Hematopoietic multipotent progenitor cell treated with erythropoietin and hydrocortisone succinate and interleukin-3 and kit ligand, for 8 days (in vitro differentiated cells): ENCODE data around the gene MAP7.

Experiments
- DNase-seq: peaks from one replicate; pipeline ENCODE4 v3.0.0-alpha.2; 2015

The MAP7 gene

DNA sequence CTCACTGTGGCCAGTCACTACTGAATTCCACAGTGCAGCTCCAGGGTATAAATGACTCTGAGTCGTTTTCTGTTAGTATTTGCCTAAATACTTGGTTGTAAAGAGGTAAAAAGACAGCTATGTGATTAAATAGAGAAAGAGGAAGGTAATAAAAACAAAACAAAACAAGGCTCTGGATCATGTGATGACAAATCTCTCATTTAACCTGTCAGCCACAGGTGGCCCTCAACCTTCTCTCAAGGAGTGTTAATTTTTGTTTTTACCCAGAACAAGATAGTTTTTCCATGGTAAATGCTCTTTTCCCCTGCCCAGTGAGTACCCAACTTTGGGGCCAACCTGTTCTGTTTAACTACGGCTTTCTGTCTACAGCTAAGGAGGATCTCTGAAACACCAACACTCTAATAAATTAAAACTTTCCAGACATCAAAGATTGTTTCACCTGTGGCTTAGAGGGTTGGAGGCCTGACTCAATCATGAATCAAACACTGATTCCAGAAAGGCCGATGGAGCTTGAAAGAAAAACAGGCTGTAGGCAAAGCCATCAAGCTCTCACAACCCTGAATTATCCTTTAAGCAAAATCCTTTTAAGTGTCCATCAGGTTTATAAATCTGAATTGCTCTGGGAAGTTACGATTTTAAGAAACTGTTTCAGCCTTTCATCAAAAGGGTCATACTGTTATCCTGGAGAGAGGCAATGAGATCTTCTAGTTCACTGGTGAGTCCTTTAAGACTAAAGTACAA lies 179.1 kb downstream of the MAP7 start:
- DNase-seq: no peak

DNA sequence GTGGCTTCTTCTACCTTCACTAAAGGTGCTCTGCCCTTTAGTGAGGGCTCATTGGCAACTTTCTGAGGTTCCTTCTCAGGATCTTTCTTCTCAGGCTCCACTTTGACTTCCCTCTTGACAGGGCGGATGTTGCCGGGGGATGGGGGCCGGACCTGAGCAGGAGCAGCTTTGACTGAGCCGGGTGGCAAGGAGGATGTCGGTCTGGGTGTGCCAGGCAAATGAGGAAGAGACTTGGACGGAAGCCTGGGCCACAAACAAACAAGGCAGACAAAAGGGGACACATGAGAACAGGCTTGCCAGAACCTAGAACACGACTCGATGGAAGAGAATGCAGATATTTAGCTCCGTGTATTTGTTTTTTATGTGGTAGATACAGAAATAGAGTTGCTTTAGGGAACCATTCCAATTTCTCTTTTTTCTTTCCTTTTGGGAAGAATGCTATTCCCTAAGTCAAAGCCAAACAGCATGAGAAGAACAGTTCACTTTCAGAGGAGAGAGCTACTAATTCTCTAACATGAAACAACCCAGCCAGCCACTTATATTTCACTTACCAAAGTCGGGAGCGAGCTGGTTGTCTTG lies 184.4 kb downstream of the MAP7 start:
- peak; percentile 60 for DNase-seq

DNA sequence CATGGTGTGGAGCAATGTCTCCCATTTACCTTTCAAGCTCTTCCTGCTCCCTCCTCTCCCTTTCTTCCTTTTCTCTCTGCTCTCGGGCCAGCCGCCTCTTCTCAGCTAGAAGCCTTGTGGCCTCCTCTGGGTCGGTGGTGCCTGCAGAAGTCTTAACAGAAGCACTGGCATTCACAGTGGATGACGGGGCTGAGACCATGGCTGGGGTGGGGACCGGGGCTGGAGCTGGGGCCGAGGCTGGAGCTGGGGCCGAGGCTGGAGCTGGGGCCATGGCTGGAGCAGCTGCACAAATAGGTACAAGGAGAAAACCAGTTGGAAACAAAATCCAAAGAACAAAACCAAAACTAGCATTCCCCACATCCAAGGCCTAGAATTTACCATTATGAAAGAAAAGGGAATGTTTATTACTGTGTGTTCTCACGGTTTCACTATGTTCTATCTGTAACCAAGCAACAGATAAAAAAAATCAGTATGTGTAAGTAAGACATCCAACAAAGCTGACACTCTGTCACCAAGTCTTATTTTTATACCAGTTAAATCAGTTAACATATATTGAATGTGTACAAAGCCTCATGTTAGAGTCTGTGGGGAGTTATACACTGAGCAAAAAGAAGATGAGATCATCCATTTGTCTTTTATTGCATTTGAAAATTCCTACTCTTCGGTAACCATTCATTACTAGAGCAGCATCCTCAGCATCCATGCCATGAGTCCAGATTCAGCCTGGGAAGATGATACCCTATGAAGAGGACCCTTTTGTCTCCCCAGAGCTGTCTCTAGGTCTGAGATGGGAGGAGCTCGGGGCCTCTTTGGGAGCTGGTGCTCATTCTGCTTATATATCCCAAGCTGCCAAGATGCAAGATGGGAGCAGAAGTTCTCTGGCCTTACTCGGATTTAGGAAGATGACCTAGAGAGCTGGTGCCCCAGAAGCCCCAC lies 187.5 kb downstream of the MAP7 start:
- DNase-seq: no peak

DNA sequence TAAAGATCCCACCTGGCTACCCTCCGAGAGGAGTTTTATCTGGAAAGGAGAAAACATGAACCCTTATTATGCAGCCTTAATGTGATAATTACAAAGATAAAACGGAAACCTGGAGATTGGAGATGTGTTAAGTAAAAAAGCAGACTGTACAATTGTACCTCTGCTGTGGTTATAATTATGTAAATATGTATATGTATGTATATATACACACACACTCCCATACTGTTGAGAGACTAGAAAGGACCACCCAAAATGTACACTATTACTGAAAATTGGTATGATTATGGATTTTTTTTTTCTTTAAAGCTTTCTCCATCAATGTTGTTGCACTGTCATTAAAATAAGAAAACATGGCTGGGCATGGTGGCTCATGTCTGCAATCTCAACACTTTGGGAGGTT lies 188.4 kb downstream of the MAP7 start:
- DNase-seq: no peak

DNA sequence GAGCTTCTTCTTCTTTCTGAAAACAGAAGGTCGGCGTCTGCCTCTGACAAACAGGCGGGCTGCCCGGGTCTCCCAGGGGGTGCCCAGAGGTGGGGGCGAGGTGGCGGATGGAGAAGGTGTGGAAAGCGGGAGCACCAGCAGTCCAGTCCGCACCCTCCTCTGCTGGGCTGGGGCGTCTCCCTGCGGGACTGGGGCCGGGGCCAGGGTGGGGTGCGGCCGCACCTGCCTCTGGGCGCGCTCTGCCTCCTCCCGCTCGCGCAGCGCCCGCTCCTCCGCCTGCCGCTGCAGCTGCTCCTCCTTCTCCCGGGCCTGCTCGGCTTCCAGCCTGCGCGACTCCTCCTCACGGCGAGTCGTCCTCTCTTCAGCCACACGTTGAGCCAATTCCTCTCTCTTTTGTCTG lies 189.4 kb downstream of the MAP7 start:
- DNase-seq: no peak

DNA sequence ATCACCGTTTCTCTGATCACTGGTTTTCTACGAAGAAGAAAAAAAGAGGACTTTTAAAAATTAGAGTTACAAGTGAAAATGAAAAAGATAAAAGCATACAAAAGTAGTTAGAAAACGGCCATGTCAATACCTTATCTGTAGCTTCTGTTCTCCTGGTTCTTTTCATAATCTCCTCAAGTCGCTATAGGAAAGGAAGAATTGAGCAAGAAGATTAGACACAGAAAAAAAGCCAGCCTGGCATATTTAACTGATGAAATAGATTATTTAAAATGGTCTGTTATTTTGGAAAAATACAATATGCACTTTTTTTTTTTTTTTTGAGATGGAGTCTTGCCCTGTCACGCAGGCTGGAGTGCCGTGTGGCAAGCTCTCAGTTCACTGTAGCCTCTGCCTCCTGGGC lies 190.4 kb downstream of the MAP7 start:
- DNase-seq: peak; percentile 76

DNA sequence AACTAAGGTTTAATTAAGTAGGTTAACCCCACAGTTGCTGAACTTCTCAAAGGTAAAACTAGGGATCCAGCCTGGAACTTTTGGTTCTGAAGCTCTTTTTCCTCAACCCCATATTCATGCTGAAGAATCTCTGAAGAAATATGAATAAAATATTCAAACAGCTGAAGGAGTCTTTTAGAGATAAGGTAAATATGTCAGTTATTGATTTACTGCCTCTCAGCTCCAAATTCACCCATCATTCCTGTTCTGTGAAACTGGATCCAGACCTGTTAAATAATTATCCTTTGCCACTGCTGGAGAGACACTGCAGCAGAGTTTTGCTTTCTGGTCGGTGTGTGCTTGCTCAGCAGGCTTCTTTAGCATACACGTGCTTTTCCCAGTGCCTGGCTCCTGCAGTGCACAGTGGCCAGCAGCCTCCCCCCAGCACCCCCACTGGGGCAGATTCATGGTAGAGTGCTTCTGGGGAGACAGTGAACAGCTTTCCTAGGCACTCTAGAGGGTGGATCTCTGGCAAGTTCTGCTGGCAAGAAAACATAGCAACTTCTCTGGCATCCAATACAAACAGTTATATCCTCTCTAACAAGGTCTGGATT lies 198.6 kb downstream of the MAP7 start:
- DNase-seq: no peak

DNA sequence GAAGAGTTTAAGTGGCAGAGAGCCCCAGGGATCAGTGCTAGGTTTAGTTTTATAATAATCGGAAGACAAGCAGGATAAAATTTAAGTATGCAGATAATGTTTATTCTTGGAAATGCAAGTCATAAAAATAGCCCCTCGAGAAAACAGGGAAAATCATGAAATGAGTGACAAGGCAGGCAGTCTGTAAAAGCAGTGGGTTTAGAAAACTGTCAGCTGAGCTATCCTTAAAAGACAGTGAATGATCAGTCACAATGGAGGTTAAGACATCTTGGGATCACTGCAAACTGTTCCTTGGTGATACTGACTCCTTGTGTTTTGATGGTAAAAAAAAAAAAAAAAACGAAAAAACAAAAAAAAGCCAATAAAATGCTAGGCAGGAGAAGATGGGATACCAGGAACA lies 199.3 kb downstream of the MAP7 start:
- DNase-seq: no peak

DNA sequence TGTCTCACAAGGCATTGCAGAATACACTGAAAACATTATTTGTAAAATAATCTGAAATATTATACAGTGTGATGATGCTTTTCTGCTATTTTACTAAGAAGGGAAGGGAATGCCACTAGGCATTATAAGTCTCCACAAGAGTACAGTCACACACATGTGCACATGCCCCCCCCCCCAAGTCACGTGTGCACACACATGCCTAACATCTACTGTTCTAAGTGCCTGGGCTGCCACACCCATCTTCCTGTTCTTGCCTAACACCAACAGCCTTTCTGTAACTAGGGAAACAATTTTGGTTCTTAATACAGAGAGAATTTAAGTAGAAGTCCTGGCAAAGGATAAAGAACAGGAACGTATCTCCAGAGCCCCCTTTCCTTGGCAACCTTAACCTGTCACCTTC lies 202.4 kb downstream of the MAP7 start:
- no peak for DNase-seq

DNA sequence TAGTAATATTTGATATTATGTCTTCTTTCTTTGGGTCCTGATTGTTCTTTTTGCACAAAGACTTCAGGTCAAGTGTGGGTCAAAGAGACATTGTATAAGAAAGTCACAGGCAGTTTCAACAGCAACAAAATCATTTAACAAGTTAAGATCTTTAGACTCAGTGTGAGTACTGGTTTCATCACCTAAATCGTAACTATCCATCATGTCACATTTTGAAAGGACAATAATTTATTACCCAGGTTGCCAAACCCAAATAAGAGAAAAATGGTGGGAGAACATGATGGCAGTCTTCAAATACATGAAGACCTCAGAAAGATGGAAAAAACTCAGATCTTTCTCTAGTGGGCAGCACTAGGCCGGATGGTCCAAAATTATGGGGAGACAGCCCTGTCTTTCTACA lies 205.1 kb downstream of the MAP7 start:
- no peak for DNase-seq

DNA sequence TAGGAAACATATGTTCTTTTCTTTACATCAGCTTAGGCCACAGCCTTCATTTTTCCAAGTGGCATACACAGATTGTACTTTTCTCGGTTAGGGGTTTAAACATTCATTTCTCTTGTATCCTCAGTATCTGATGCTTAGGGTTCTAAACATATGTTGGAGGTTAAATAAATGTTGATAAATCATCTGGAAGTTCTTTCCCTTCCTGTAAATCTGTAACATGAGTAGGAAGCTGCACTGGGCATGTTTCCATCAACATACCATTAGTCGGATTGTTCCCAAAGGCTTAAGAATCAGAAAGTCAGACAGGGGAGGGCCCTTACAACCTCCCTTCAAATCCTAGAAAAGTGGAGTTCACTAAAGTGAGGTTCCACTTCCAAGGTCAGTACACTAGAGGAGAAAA lies 205.8 kb downstream of the MAP7 start:
- DNase-seq: no peak

DNA sequence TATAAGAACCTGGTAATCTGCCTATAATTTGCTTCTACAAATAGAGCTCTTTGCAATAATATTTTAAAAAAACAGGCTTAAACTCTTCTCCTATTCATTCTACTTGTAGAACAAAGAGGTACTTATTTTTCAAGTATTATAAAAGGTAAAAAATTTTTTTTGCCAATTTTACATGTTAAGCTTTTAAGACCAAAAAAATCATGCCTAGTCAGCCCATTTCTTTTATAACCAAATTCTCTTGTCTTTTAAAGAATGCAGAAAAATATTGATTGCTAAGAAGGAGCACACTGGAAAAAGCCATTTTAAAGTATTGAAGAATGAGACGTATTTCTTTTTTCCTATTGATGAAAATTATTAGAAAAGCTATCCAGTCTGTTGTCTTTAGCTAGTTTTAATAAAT lies 206.5 kb downstream of the MAP7 start:
- DNase-seq: no peak

DNA sequence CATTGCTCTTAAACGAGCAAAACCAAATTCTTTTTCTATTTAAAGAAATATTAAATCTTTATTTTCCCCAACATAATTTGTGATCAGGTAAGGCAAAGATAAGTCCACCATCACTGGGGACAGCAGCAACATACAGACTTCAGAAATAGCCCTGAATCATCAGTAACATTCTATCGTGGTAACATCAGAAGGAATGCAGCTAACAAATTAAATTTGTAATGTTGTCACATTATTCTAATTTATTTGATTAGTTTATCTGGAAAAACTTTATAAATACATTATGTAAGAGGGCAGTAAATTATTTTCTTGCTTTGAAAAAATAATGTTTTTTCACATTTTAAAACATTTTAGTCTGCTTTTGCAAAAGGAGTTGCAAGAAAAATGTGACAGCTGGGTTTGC lies 206.9 kb downstream of the MAP7 start:
- DNase-seq: no peak

DNA sequence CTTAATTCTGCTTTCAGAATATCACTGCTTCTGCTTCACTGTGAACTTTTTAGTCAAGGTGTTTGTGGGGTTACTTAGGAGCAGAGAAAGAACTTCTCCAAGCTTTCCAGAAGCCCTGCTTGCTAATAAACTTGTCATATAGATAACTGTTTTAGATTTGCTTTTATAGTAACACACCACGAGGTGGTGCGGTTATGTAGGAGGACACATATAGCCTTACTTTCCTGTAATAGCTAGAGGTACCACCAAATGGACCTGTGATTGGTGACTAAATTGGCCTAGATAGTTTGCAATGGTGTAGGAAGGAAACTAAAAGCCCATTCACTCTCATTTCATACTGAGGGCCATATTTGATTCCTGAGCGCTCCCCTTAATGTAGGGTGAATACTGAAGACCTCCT lies 208.3 kb downstream of the MAP7 start:
- DNase-seq: no peak

DNA sequence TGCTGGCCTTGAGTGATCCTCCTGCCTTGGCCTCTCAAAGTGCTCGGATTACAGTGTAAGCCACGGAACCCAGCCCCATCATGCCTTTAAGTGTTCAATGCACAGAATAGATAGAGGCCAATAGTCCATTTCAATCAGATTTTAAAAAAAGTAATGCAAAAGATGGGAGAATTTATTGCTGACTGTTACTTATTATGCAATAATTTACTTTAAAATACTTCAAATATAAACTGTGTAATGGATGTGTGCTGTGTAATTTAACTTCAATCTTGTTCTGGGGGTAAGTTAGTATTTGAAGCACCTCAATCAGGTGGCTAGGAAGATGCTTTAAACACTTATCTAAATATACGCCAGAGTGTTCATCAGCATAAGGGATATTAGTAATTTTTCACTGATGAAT lies 208.9 kb downstream of the MAP7 start:
- no peak for DNase-seq

DNA sequence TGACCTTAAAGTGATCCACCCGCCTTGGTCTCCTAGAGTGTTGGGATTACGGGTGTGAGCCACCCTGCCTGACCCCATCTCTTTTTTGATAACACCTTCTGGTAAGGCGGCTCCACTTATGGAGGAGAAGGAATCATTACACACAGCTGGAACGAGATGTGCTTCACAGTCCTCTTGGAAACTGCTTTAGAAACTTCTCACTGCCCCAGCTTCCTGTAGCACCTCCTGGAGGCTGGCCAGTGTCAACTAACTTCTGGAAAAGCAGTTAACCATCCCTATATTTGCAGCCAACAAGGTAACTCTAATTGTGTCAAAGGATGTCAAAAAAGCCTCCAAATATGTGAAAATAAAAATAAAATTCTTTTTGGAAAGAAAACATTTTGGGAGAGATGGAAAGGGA lies 211.7 kb downstream of the MAP7 start:
- DNase-seq: peak; percentile 21

DNA sequence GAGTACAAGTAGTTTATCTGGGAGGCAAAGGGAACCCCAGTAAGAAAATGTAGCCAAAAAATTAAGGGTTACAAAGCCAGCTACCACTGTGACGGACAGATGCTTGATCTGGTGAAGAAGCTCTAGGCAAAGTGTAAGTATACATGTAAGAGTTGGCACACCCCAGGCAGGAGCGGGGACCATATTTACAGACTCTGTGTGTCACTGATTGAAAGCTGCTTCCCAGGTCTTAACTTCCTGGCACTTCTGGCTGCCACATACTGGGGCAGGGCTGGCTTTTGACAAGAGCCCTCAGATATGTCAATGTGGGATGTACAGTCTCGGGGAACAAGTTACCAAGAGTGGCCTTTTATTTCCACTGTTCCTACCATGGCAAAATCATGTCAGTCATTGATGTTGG lies 212.6 kb downstream of the MAP7 start:
- no peak for DNase-seq

DNA sequence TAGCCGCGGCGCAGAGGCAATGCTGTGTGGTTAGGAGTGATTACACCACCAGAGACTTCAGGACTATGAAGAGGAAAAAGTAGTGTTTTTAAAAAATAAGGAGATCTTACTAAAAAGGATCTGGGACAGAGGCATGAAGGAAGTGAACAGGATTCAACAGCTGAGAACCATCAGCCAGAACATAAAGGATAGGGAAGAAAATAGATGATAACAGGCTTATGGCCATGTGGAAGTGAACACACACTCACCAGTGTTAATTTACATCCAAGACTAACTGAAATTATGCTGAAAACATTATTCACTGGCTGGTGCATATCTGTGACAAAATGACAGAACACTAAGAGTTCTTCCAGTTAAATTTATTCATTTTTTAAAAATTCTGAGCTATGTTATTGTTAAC lies 213.1 kb downstream of the MAP7 start:
- no peak for DNase-seq

DNA sequence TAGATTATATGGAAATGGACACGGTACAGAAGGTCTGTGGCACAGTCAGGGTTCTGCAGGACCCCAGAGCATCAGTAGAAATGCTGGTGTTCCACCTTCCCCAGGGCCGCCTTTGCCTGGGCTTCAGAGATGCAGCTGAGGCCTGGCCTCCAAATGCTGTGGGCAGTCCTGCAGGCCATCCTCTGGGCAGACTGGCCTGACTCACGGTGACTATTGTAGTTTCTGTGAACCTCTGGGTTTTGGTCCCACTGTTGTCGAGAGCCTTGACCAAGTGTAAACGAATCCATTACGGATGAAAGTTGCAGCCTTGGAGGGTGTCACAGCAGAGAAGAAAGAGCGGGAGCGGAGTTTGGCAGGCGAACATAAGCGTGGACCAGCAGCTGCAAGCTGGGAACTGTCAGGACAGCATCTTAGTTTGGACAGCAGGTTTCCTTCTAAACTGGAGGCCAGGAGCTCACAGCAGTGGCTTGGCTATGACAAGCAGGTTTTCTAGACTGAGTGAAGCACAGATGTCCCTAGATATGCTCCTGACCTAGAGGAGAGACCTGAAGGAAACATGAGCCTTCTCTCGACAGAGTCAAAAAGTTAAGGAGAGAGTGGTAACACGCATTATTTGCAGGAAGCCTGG lies 214.4 kb downstream of the MAP7 start:
- DNase-seq: peak; percentile 15

DNA sequence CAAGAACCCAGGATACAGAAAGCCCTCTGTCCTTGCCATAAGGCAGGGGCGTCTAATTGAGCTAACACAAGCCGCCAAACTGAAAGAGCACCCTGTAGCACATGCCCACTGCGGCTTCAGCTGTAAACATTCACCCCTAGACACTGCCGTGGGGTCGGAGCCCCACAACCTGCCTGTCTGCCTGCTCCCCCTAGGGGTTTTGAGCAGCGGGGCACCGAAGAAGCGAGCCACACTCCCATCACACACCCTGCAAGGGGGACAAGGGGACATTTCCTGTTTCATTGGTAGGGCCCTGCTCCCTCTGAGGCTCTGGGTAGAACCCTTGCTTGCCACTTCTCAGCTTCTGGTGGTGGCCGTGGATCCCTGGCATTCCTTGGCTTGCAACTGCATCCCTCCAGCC lies 215.4 kb downstream of the MAP7 start:
- peak; percentile 37 for DNase-seq

DNA sequence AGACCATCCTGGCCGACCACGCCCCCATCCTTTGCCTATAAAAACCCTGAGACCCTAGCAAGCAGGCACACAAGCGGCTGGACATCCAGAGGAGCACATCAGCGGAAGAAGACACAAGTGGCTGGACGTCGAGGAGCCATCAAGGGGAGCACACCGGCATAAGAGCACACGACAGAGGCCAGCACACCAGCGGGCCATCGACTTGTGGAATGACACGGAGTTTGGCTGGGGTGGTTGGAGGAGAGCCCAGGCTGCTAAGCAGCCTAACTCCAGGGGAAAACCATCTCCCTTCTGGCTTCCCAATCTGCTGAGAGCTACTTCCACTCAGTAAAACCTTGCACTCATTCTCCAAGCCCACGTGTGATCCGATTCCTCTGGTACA lies 215.8 kb downstream of the MAP7 start:
- DNase-seq: no peak

DNA sequence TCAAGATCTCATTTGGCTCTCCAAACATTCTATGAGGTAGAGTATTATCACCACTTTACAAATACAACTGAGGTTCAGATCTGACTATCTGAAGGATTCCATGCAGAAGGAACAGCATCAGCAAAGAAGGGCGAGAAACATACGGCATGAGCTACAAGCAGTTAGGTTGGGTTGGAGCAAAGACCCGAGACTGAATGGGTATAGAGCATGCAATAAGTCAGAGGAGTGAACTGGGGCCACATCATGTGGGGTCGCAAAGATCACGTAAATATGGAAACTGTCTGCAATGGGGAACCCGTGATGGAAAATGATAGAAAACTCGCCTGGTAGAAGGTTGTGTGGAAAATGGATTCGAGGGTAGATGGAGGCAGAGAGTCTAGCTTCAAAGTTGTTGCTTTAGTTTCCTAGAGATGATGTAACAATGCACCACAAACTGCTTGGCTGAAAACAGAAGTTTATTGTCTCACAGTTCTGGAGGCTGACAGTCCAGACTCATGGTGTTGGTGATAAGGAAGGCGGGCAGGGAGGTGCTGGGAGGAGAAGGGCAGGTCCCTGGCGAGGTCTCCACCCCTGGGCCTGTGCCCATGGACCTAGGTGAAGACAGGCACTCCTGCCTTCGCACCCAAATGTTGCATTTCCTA lies 216.3 kb downstream of the MAP7 start:
- DNase-seq: peak; percentile 97

DNA sequence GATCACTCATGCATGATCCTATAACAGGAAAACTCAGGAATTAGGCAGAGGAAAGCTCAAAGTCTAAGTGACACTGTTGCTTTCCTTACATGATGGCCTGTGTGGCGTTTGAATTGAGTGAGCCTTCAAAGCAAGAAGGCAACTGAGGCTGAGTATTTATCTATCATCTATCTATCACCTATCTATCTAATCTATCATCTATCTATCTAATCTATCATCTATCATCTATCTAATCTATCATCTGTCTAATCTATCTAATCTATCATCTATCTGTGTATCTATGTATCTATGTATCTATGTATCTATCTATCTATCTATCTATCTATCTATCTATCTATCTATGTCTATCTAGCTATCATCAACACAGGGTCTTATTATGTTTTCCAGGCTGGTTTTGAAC lies 218.8 kb downstream of the MAP7 start:
- DNase-seq: no peak
